ENCODE results near the gene PLEKHG4.

GRCh38 chr16:67250045-67250327 lies 29.3 kb upstream of the PLEKHG4 start:
- no peak for TF ChIP-seq EP300 (conservative IDR thresholded peaks at IDR 0.05; ENCODE audit: poor library complexity, severe bottlenecking)
- no peak for TF ChIP-seq CTCF (IDR thresholded peaks at IDR 0.05; ENCODE audit: poor library complexity, severe bottlenecking)
- no peak for TF ChIP-seq SMC3 (conservative IDR thresholded peaks at IDR 0.05; ENCODE audit: poor library complexity)
- no peak for TF ChIP-seq REST (IDR thresholded peaks at IDR 0.05; ENCODE audit: borderline replicate concordance)
- no peak for TF ChIP-seq MXI1 (conservative IDR thresholded peaks at IDR 0.05; ENCODE audit: poor library complexity, severe bottlenecking)
- no peak for TF ChIP-seq EZH2 (IDR thresholded peaks at IDR 0.05; ENCODE audit: borderline replicate concordance, insufficient read depth, low read length, poor library complexity, severe bottlenecking)
- no peak for TF ChIP-seq RAD21 (conservative IDR thresholded peaks at IDR 0.05)
- TF ChIP-seq TAF1 (IDR thresholded peaks at IDR 0.05; ENCODE audit: low read depth) = no peak
